IPS DF 19.7 (cell line): ENCODE data around the gene TNFRSF19.
"Not testable (repeated sequence)": the region's sequence is repeated elsewhere in the genome, so short reads cannot be mapped to it uniquely, and the experiment has no call there.

Experiments used
- DNase-seq: peaks from one replicate; pipeline ENCODE4 v3.0.0-alpha.2; 2013; ENCODE audit warnings: low read depth, low spot score

The TNFRSF19 gene

GRCh38 chr13:23654111-23655110, 84.2 kb downstream of the TNFRSF19 start:
- DNase-seq: no peak

- no peak for DNase-seq
Measured at GRCh38 chr13:23655321-23655720, 85.1 kb downstream of the TNFRSF19 start.

DNA sequence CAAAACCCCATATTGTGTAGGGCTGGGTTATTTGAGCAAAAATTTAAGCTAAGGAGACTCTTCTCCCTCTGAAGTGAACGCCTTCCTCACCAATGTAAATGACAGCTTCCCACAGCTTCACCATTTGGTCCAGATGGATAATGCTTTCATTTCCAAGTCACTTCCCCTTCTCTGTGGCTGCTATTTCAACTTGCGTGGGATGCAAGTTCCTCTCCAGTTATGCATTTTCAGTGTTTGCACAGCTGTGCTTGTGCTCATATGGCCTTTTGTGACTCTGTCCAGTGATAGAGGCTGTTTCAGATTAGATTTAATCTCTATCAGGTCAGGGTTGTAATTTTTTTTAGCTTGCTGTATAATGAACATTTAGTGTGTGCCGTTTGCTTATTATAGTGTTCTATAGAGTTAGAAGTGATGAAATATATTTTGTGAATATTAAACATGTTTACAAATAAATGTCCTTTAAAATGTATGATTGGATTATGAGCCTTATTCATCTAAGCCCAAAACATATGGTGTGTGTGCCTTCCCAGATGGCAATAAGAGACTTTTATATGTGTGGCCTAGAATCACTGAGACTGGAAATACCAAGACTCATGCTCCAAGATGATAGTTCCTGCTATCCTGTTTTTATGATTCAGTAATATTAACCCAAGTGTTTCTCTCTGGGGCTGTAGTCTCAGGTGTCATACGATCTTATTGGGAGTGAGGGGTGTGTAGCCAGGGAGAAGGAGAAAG, 86.6 kb downstream of the TNFRSF19 start:
- DNase-seq: no peak

- no peak for DNase-seq
Measured at GRCh38 chr13:23658929-23659541, 88.8 kb downstream of the TNFRSF19 start.

GRCh38 chr13:23660249-23660648, 90.0 kb downstream of the TNFRSF19 start:
- no peak for DNase-seq

DNA sequence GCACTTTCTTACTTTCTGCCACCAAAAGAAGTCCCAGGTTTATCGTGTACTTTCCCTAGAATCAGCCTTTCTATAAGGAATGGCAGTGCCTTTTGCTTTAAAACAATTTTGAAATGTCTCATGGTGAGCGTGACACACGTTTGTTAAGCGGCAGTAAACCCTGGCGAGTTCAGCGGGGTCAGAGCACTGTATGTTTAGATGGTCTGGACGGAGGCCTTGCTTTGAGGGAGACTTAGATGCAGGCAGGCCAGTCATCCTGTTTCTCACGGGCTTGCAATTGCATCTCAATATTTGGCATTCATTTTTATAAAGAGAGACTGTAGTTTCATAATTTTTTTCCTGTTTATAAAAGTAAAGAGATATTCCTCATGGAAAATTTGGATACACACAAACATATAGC, 96.4 kb downstream of the TNFRSF19 start:
- no peak for DNase-seq

DNA sequence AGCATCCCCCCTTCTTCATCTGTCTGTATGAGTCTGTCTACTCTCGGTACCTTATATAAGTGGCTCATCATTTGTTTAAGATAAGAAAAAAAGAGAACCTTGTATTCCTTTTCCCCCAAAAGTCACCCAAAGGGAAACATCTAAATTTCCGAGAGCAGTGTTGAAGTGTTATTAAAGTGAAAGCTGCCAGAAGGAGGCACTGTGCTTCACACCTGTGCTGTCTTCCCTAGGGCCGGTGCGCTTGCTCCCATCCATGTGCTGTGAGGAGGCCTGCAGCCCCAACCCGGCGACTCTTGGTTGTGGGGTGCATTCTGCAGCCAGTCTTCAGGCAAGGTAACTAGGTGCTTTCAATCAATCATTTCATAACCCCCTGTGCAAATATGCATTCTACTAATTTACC, 97.5 kb downstream of the TNFRSF19 start:
- no peak for DNase-seq

DNA sequence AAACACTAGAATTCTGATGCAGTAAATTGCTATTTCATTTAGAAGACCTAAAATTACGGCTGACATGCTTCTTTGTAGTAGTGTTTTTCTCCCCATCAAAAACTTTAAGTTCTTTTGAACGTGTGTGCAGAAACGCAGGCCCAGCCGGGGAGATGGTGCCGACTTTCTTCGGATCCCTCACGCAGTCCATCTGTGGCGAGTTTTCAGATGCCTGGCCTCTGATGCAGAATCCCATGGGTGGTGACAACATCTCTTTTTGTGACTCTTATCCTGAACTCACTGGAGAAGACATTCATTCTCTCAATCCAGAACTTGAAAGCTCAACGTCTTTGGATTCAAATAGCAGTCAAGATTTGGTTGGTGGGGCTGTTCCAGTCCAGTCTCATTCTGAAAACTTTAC, 98.3 kb downstream of the TNFRSF19 start:
- DNase-seq: no peak

GRCh38 chr13:23670793-23671192, 100.6 kb downstream of the TNFRSF19 start:
- DNase-seq: no peak

DNA sequence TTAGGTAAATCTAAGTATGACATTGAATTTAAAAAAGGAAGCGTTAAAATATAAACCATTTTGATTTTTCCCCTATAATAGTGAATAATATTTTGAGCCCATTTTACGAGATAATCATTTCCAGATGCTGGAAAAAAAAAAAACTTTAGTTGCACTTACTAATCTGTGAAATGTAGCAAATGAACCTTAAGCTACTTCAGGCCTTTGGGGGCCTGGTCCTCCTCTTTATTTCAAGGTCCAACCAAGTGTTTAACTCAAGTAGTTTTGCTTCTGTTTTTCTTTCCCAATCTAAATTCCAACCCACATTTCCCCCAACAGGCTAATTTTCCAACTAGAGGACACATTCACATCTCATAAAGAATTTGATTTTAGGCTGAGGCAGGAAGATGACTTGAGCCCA, 101.2 kb downstream of the TNFRSF19 start:
- no peak for DNase-seq

DNA sequence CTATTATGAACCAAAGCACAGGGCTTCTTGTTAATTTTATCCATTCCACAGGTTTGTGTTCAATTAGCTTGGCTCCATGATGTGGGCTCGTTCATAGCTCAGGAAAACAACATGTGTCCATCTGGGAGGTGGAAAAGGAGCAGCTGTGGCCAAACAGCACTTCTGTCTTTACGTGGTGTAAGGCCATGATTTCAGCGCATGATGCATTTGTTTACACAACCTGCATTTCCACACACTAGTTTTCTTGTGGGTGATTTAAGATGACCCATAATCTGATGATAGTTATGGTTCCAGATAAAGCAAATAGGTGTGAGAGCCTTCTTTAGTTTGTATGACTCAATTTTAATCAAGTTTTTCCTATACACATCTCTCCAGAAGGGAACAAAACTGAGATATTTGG, 101.7 kb downstream of the TNFRSF19 start:
- DNase-seq: no peak

DNA sequence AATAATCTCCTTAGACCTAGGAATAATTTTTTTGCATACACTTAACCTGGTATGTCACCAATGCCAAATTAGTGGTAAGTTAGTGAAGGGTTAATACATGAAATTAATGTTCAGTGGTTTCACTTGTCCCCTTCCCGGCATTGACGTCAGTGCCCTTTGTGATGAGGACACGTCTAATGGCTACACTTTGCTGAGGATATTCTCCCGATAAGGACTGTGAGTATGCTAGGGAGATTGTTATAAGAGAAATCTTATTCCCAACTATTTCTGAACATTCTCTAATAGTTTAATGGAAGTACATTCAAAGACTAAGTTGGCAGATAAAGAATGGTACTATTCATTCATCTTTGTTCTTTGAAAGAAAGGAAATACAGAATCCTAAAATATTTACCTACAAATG, 102.4 kb downstream of the TNFRSF19 start:
- no peak for DNase-seq

DNA sequence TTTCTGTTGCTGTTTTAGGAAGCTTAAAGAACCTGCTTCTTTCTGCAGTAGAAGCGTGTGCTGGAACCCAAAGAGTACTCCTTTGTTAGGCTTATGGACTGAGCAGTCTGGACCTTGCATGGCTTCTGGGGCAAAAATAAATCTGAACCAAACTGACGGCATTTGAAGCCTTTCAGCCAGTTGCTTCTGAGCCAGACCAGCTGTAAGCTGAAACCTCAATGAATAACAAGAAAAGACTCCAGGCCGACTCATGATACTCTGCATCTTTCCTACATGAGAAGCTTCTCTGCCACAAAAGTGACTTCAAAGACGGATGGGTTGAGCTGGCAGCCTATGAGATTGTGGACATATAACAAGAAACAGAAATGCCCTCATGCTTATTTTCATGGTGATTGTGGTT, 103.1 kb downstream of the TNFRSF19 start:
- DNase-seq: no peak

- no peak for DNase-seq
Measured at GRCh38 chr13:23673867-23674605, 103.8 kb downstream of the TNFRSF19 start.

DNA sequence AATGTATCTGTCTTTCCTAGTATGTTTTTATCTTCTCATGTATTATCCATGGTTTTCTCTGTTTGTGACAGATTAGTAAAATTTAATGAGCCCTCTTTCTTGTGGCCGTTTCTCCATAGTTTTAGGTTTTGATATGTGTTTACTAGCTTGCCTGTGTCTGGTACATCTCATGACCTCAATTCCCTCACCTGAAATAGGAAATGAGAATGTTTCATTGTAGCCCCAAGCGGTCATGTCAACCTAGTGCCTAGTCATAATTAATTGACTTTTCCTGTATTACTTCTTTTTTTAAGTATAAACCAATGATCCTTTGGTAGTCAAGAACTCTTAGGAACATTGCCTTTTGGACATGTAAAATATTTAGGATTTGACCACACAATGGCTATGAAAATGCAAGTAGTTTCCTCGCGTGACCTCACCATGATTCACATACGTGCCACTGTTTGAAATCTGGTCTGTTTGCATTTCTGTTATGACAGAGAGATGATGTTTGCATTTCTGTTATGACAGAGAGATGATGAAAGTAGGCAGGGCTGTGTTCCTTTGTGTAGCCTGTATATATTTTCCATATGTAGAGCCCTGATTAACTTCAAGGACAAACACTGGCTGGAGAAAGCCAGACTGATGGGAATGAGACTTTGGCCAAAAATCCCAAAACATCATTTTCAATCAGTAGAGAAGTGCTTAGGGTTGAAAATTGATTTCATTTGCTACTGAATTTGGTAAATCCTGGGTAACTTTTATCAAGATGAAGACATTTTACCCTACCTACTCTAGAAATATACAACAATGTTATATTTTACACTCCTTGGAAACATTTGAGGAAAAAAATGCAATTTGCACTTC, 104.8 kb downstream of the TNFRSF19 start:
- no peak for DNase-seq

DNA sequence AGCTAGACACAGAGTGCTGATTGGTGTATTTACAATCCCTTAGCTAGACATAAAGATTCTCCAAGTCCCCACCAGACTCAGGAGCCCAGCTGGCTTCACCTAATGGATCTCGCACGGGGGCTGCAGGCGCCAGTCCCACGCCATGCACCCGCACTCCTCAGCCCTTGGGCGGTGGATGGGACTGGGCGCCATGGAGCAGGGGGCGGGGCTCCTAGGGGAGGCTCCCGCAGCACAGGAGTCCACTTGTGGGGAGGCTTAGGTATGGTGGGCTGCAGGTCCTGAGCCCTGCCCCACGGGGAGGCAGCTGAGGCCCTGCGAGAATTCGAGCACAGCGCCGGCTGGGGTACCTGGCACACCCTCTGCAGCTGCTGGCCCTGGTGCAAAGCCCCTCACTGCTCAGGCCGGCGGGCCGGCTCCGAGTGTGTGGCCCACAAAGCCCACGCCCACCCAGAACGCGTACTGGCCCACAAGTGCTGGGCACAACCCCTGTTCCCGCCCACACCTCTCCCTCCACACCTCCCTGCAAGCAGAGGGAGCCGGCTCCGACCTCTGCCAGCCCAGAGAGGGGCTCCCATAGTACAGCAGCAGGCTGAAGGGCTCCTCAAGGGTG, 107.6 kb downstream of the TNFRSF19 start:
- not testable (repeated sequence) for DNase-seq

DNA sequence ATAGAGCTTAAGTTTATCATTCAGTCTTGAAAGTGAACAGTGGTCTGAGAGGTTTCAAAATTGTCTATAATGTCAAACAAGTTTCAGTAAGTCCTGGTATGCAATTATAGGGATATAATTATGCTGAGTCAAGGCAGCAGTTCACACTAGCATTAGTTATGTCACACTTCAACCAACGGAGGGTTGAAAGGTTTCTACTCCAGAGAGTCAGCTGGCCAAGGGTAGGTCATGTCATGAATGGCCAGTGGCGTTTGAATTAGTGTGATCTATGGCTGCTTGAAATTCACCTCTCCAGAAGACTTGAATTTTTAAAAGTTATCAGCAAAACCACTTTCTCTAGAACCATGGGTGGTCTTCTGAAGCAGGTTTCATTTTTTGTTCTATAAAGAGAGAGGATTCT, 108.6 kb downstream of the TNFRSF19 start:
- no peak for DNase-seq

DNA sequence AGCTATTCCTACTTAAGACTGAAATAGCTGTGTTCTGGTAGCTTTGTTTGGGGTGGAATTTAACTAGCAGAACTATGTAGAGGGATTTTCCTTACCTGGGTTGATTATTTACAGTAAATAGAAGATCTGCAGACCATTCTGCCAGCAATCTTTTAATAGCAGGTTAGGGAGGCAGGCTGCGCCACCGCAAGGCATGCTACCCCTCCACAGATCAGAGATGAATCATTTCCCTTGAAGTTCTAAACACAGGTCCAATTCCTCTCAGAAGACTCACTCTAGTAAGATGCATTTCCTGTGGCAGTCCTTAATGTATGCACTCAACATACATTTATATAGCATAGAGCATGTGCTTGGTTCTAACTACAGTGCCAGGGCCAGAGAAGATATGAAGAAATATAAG, 109.0 kb downstream of the TNFRSF19 start:
- no peak for DNase-seq

- no peak for DNase-seq
Measured at GRCh38 chr13:23680845-23681669, 110.8 kb downstream of the TNFRSF19 start.
